GM21576 (cell line): ENCODE data around the gene GZMH.
"Not testable (repeated sequence)": the region's sequence is repeated elsewhere in the genome, so short reads cannot be mapped to it uniquely, and the experiment has no call there.

ENCODE experiments used
- ATAC-seq: cut with Tn5 transposase; IDR thresholded peaks from one replicate; pipeline ENCODE4 v1.9.1; 2021; ENCODE audit warnings: mild to moderate bottlenecking, moderate library complexity; ENCODE audit not compliant: unreplicated experiment

GZMH gene

GRCh38 chr14:24609655-24610344, at the start of gene GZMH:
GZMH (minus strand) TSS chr14:24609685; CDS start chr14:24609613, 72 bp downstream.
- no peak for ATAC-seq

- not testable (repeated sequence) for ATAC-seq
These were observed 38.9 kb upstream of the GZMH start for GRCh38 chr14:24648361-24648760.

- ATAC-seq, result no peak
These were observed 30.4 kb upstream of the GZMH start for GRCh38 chr14:24639905-24640304.

- ATAC-seq, result no peak
These were observed 29.8 kb upstream of the GZMH start for GRCh38 chr14:24639270-24639669.

GRCh38 chr14:24634158-24634557, 24.7 kb upstream of the GZMH start, which contains the start of gene GZMB:
GZMB (minus strand) TSS chr14:24634190; CDS start chr14:24634160, 30 bp downstream.
- ATAC-seq, result no peak

GRCh38 chr14:24633353-24633752, 23.9 kb upstream of the GZMH start:
- no peak for ATAC-seq

- ATAC-seq, result no peak
These were observed 23.3 kb upstream of the GZMH start for GRCh38 chr14:24632761-24633160.

- ATAC-seq, result no peak
These were observed 22.9 kb upstream of the GZMH start for GRCh38 chr14:24632336-24632735.

GRCh38 chr14:24631749-24632335, 22.4 kb upstream of the GZMH start:
- no peak for ATAC-seq

GRCh38 chr14:24630872-24631477, 21.5 kb upstream of the GZMH start:
- ATAC-seq, result no peak

GRCh38 chr14:24630087-24630871, 20.8 kb upstream of the GZMH start:
- ATAC-seq, result no peak

- no peak for ATAC-seq
These were observed 20.0 kb upstream of the GZMH start for GRCh38 chr14:24629521-24629920.

GRCh38 chr14:24613747-24614146, 4.3 kb upstream of the GZMH start:
- no peak for ATAC-seq

- no peak for ATAC-seq
These were observed 3.8 kb upstream of the GZMH start for GRCh38 chr14:24613241-24613640.

- no peak for ATAC-seq
These were observed 2.7 kb upstream of the GZMH start for GRCh38 chr14:24612196-24612595.

- no peak for ATAC-seq
These were observed 1.6 kb downstream of the GZMH start for GRCh38 chr14:24607635-24608514.

- no peak for ATAC-seq
These were observed 2.4 kb downstream of the GZMH start for GRCh38 chr14:24607081-24607480.

- no peak for ATAC-seq
These were observed 3.2 kb downstream of the GZMH start for GRCh38 chr14:24606297-24606696.

GRCh38 chr14:24605435-24606190, 3.9 kb downstream of the GZMH start:
- ATAC-seq, result peak; percentile 86

GRCh38 chr14:24597403-24597802, 12.1 kb downstream of the GZMH start:
- ATAC-seq, result no peak
